ENCODE data around the gene VAT1L. TPM values are rescaled to one million over a fixed set of nuclear protein-coding genes. Genes with fewer than 3 reads are reported as not detected.

VAT1L gene
- total and polyA plus RNA-seq, 2 donors (not counting 1 experiment from before 2014, with no cell fraction given), result not detected

GRCh38 chr16:77790009-77790372 lies 1.6 kb downstream of the VAT1L start:
- H3K9me3 Mint-ChIP-seq (ENCODE audit: insufficient read depth), result no peaks in the 10 kb centered on the region
- no peaks in the 10 kb centered on the region for H3K79me2 ChIP-seq (ENCODE audit: control insufficient read depth, insufficient read depth, low read length)
- peaks cover 0 to 4% (median 0%) of the 10 kb centered on the region in 3 donors for H3K9me3 ChIP-seq (ENCODE audit: control extremely low read depth in 1 of 3, control insufficient read depth in 2 of 3, insufficient read depth in 1 of 3, low read length in 2 of 3)
- no peak overlapping the region for H3K27ac Mint-ChIP-seq
- H3K4me1 ChIP-seq (ENCODE audit: control insufficient read depth in 2 of 2, insufficient read depth in 2 of 2, low read length in 2 of 2), result peaks cover 19 to 25% of the 10 kb centered on the region in 2 donors
- POLR2A ChIA-PET, result no interaction called here
- H3K4me3 Mint-ChIP-seq, result peak overlapping the region; percentile 9
- intact Hi-C loops (cut with micrococcal nuclease), result no loop called here
- H3K27ac ChIP-seq (ENCODE audit: low read length in 2 of 2), result no peak overlapping the region
- DNase-seq, result no peak
- no peaks in the 10 kb centered on the region for H3K36me3 ChIP-seq (replicated peaks in 1 of 2; ENCODE audit: control extremely low read depth in 1 of 2, control insufficient read depth in 1 of 2, extremely low read depth in 1 of 2, insufficient read depth in 2 of 2, low read length in 1 of 2)
- H2AFZ ChIP-seq (ENCODE audit: insufficient read depth, low read depth, low read length, poor library complexity, severe bottlenecking), result peak overlapping the region; percentile 56
- peak overlapping the region; percentile 85 for H3K4me2 ChIP-seq (replicated peaks; ENCODE audit: low read depth, low read length, poor library complexity, severe bottlenecking)
- WGBS (ENCODE audit: insufficient coverage), result 9% methylated on average over 9 of the region's 11 CpGs
- H3K9ac ChIP-seq (ENCODE audit: low read length), result no peak overlapping the region
- no peak for ATAC-seq (ENCODE audit: low read depth)
- no peak overlapping the region for H3K4me3 ChIP-seq (ENCODE audit: control extremely low read depth in 1 of 5, extremely low read depth in 1 of 5, insufficient read depth in 1 of 5, low read depth in 2 of 5, low read length in 4 of 5)
- H3K27me3 Mint-ChIP-seq, result peaks cover 73% of the 10 kb centered on the region
- H4K20me1 ChIP-seq (ENCODE audit: control insufficient read depth, insufficient read depth, low read length, poor library complexity, severe bottlenecking), result no peaks in the 10 kb centered on the region
- TF ChIP-seq CTCF (IDR thresholded peaks at IDR 0.05) (no peak), EZH2 (IDR thresholded peaks at IDR 0.05; ENCODE audit: borderline replicate concordance, insufficient read depth, low read depth, low read length, poor library complexity, severe bottlenecking) (no peak)
- H3K4me1 Mint-ChIP-seq, result peaks cover 21% of the 10 kb centered on the region
- peaks cover 0 to 45% (median 34%) of the 10 kb centered on the region in 4 experiments for H3K27me3 ChIP-seq (replicated peaks in 1 of 4; ENCODE audit: control extremely low read depth in 1 of 4, control insufficient read depth in 3 of 4, insufficient read depth in 4 of 4, low read length in 3 of 4)
- CTCF ChIA-PET, result interaction anchor here (1.5 kb wide), 1 partner anchor 183 kb away, joined by 3 read pairs; no protein-coding TSS in a partner anchor

GRCh38 chr16:77790912-77791311 lies 2.5 kb downstream of the VAT1L start:
- H3K27me3 Mint-ChIP-seq, result peaks cover 68% of the 10 kb centered on the region
- Histone ChIP-seq H3K4me1 (ENCODE audit: control insufficient read depth in 2 of 2, insufficient read depth in 2 of 2, low read length in 2 of 2) (peaks cover 19 to 25% of the 10 kb centered on the region in 2 donors), H3K27ac (ENCODE audit: low read length in 2 of 2) (no peak overlapping the region), H3K79me2 (ENCODE audit: control insufficient read depth, insufficient read depth, low read length) (no peaks in the 10 kb centered on the region), H2AFZ (ENCODE audit: insufficient read depth, low read depth, low read length, poor library complexity, severe bottlenecking) (no peak overlapping the region), H3K4me3 (ENCODE audit: control extremely low read depth in 1 of 5, extremely low read depth in 1 of 5, insufficient read depth in 1 of 5, low read depth in 2 of 5, low read length in 4 of 5) (no peak overlapping the region), H3K27me3 (replicated peaks in 1 of 4; ENCODE audit: control extremely low read depth in 1 of 4, control insufficient read depth in 3 of 4, insufficient read depth in 4 of 4, low read length in 3 of 4) (peaks cover 0 to 45% (median 32%) of the 10 kb centered on the region in 4 experiments), H3K9ac (ENCODE audit: low read length) (no peak overlapping the region), H3K9me3 (ENCODE audit: control extremely low read depth in 1 of 3, control insufficient read depth in 2 of 3, insufficient read depth in 1 of 3, low read length in 2 of 3) (peaks cover 0 to 4% (median 0%) of the 10 kb centered on the region in 3 donors), H3K36me3 (replicated peaks in 1 of 2; ENCODE audit: control extremely low read depth in 1 of 2, control insufficient read depth in 1 of 2, extremely low read depth in 1 of 2, insufficient read depth in 2 of 2, low read length in 1 of 2) (no peaks in the 10 kb centered on the region), H3K4me2 (replicated peaks; ENCODE audit: low read depth, low read length, poor library complexity, severe bottlenecking) (no peak overlapping the region), H4K20me1 (ENCODE audit: control insufficient read depth, insufficient read depth, low read length, poor library complexity, severe bottlenecking) (no peaks in the 10 kb centered on the region)
- H3K27ac Mint-ChIP-seq, result no peak overlapping the region
- POLR2A ChIA-PET, result no interaction called here
- H3K9me3 Mint-ChIP-seq (ENCODE audit: insufficient read depth), result no peaks in the 10 kb centered on the region
- intact Hi-C loops (cut with micrococcal nuclease), result no loop called here
- TF ChIP-seq EZH2 (IDR thresholded peaks at IDR 0.05; ENCODE audit: borderline replicate concordance, insufficient read depth, low read depth, low read length, poor library complexity, severe bottlenecking), result no peak
- no peak for TF ChIP-seq CTCF (IDR thresholded peaks at IDR 0.05)
- WGBS (ENCODE audit: insufficient coverage), result 50% methylated on average over 2 of the region's 3 CpGs
- ATAC-seq (ENCODE audit: low read depth), result no peak
- CTCF ChIA-PET, result no interaction called here
- no peak overlapping the region for H3K4me3 Mint-ChIP-seq
- H3K4me1 Mint-ChIP-seq, result peaks cover 21% of the 10 kb centered on the region
- DNase-seq, result no peak

All from B cell (primary cell).